Neural cell (in vitro differentiated cells): ENCODE measurements around the gene KIF21B. TPM values are rescaled to one million over a fixed set of nuclear protein-coding genes. Genes with fewer than 3 reads are reported as not detected.

Source experiments
- H2AFZ ChIP-seq: fragments of 200-600, 300-800 bp; sonication (generic), shearing (Covaris generic); 2 replicates; pipeline ENCODE4 v1.6.0; 2014; ENCODE audit warnings: low read depth, mild to moderate bottlenecking, antibody characterized with exemption, low read length, moderate library complexity
- H3F3A ChIP-seq: fragments of 200-600 bp; shearing (Covaris generic); 2 replicates; pipeline ENCODE4 v1.6.1; 2016; ENCODE audit warnings: mild to moderate bottlenecking, moderate library complexity, mixed read lengths, antibody characterized with exemption, low read length; ENCODE audit not compliant: insufficient read depth, poor library complexity, severe bottlenecking
- H3K27ac ChIP-seq: fragments of 200-600, 300-800 bp; sonication (generic), shearing (Covaris generic); 2 replicates; pipeline ENCODE4 v1.5.1; 2014; ENCODE audit warnings: mild to moderate bottlenecking, low read length, moderate library complexity
- H3K27me3 ChIP-seq: fragments of 300-800, 200-600 bp; sonication (generic), shearing (Covaris generic); 2 replicates; pipeline ENCODE4 v1.6.0; 2014; ENCODE audit warnings: mild to moderate bottlenecking, low read depth, low read length, moderate library complexity; ENCODE audit not compliant: insufficient read depth
- H3K36me3 ChIP-seq: fragments of 300-800, 200-600 bp; sonication (generic), shearing (Covaris generic); 2 replicates; pipeline ENCODE4 v1.5.1; 2014; ENCODE audit warnings: mild to moderate bottlenecking, antibody characterized with exemption, low read length, moderate library complexity; ENCODE audit not compliant: insufficient read depth
- H3K4me2 ChIP-seq: fragments of 300-800, 200-600 bp; sonication (generic), shearing (Covaris generic); 2 replicates; pipeline ENCODE4 v1.6.0; 2014; ENCODE audit warnings: mild to moderate bottlenecking, low read length
- H3K4me3 ChIP-seq: fragments of 300-800, 200-600 bp; sonication (generic), shearing (Covaris generic); 2 replicates; pipeline ENCODE4 v1.5.1; 2014; ENCODE audit warnings: mild to moderate bottlenecking, low read length, moderate library complexity
- H3K79me2 ChIP-seq: fragments of 200-600 bp; shearing (Covaris generic); replicated peaks from 2 replicates; pipeline ENCODE4 v1.6.0; 2014; ENCODE audit warnings: mild to moderate bottlenecking, low read length, moderate library complexity; ENCODE audit not compliant: insufficient read depth
- H3K9ac ChIP-seq: fragments of 300-800, 200-600 bp; sonication (generic), shearing (Covaris generic); 2 replicates; pipeline ENCODE4 v1.6.1; 2016; ENCODE audit warnings: mild to moderate bottlenecking, low read length, mixed read lengths
- H3K9me2 ChIP-seq: fragments of 200-600 bp; shearing (Covaris generic); 2 replicates; pipeline ENCODE4 v1.6.1; 2016; ENCODE audit warnings: mild to moderate bottlenecking, low read length, mixed read lengths; ENCODE audit not compliant: insufficient read depth
- H3K9me3 ChIP-seq: fragments of 200-600, 300-800 bp; sonication (generic), shearing (Covaris generic); 2 replicates; pipeline ENCODE4 v1.6.1; 2016; ENCODE audit warnings: mild to moderate bottlenecking, mixed run types, low read length, moderate library complexity, mixed read lengths
- H4K20me1 ChIP-seq: fragments of 200-600 bp; shearing (Covaris generic); 2 replicates; pipeline ENCODE4 v1.6.1; 2016; ENCODE audit warnings: mild to moderate bottlenecking, mixed run types; ENCODE audit not compliant: insufficient read depth
- CTCF ChIP-seq: fragments of 450-650 bp; IDR thresholded peaks from 2 replicates; pipeline ENCODE4 v1.5.1; 2014; ENCODE audit warnings: antibody characterized with exemption, mild to moderate bottlenecking, moderate library complexity; ENCODE audit not compliant: poor library complexity, severe bottlenecking
- EP300 ChIP-seq: fragments of 450-650 bp; conservative IDR thresholded peaks from 2 replicates; pipeline ENCODE4 v1.6.1; 2014; ENCODE audit warnings: antibody characterized with exemption, mild to moderate bottlenecking, moderate library complexity; ENCODE audit not compliant: poor library complexity, severe bottlenecking
- EZH2 ChIP-seq: fragments of 200-600, 300-800 bp; shearing (Covaris generic), sonication (generic); IDR thresholded peaks from 2 replicates; pipeline ENCODE4 v1.6.1; 2014; ENCODE audit warnings: antibody characterized with exemption, low read length, borderline replicate concordance, mild to moderate bottlenecking; ENCODE audit not compliant: insufficient read depth, poor library complexity, severe bottlenecking
- MXI1 ChIP-seq: fragments of 450-650 bp; conservative IDR thresholded peaks from 2 replicates; pipeline ENCODE4 v1.6.1; 2014; ENCODE audit warnings: antibody characterized with exemption, mild to moderate bottlenecking; ENCODE audit not compliant: poor library complexity, severe bottlenecking
- POLR2AphosphoS5 ChIP-seq: IDR thresholded peaks from 2 replicates; pipeline ENCODE4 v1.6.1; 2012
- RAD21 ChIP-seq: fragments of 450-650 bp; conservative IDR thresholded peaks from 2 replicates; pipeline ENCODE4 v1.6.1; 2014; ENCODE audit warnings: antibody characterized with exemption, mild to moderate bottlenecking, moderate library complexity
- SMC3 ChIP-seq: fragments of 450-650 bp; conservative IDR thresholded peaks from 2 replicates; pipeline ENCODE4 v1.6.1; 2014; ENCODE audit warnings: antibody characterized with exemption, mild to moderate bottlenecking, moderate library complexity; ENCODE audit not compliant: poor library complexity
- polyA plus RNA-seq: library from polyadenylated mRNA; depleted of rRNA; stranded (reverse); fragments of >200 nt; gene quantifications from 2 replicates; pipeline ENCODE4 v1.2.3, GENCODE V29; 2014

KIF21B gene
- polyA plus RNA-seq, 1 donor from 2014 or later: 53.7 TPM

GRCh38 chr1:200971955-200972711 lies 51.4 kb downstream of the KIF21B start:
- Histone ChIP-seq H3K9me3 (no peaks in the 10 kb centered on the region), H3K4me2 (no peak overlapping the region)

GRCh38 chr1:200971428-200971903 lies 52.0 kb downstream of the KIF21B start:
- no peaks in the 10 kb centered on the region for H4K20me1 ChIP-seq
- H3K9me3 ChIP-seq: no peaks in the 10 kb centered on the region
- H3K9ac ChIP-seq: no peak overlapping the region
- no peak overlapping the region for H2AFZ ChIP-seq
- no peak for TF ChIP-seq EZH2
- TF ChIP-seq EP300: no peak
- no peak for TF ChIP-seq MXI1
- H3K9me2 ChIP-seq: no peaks in the 10 kb centered on the region
- no peaks in the 10 kb centered on the region for H3K36me3 ChIP-seq
- no peak overlapping the region for H3K27ac ChIP-seq
- no peak overlapping the region for H3K4me3 ChIP-seq
- no peak overlapping the region for H3K4me2 ChIP-seq
- H3K79me2 ChIP-seq: no peaks in the 10 kb centered on the region
- no peaks in the 10 kb centered on the region for H3K27me3 ChIP-seq
- no peaks in the 10 kb centered on the region for H3F3A ChIP-seq

More at GRCh38 chr1:200971955-200972711, 51.4 kb downstream of the KIF21B start:
- H3K27ac ChIP-seq: no peak overlapping the region
- no peak overlapping the region for H2AFZ ChIP-seq
- H3K79me2 ChIP-seq: no peaks in the 10 kb centered on the region
- no peak overlapping the region for H3K4me3 ChIP-seq
- no peaks in the 10 kb centered on the region for H4K20me1 ChIP-seq
- H3K36me3 ChIP-seq: peaks cover 3% of the 10 kb centered on the region
- no peak overlapping the region for H3K9ac ChIP-seq
- H3F3A ChIP-seq: no peaks in the 10 kb centered on the region
- no peaks in the 10 kb centered on the region for H3K9me2 ChIP-seq
- H3K27me3 ChIP-seq: no peaks in the 10 kb centered on the region
- TF ChIP-seq SMC3: peak; percentile 74
- TF ChIP-seq RAD21: peak; percentile 76
- peak; percentile 65 for TF ChIP-seq CTCF
- TF ChIP-seq EP300: no peak

GRCh38 chr1:200970771-200971427 lies 52.6 kb downstream of the KIF21B start:
- Histone ChIP-seq H4K20me1 (no peaks in the 10 kb centered on the region), H3K4me3 (no peak overlapping the region), H2AFZ (no peak overlapping the region), H3K4me2 (no peak overlapping the region), H3K9me3 (no peaks in the 10 kb centered on the region), H3K9me2 (no peaks in the 10 kb centered on the region), H3K27ac (no peak overlapping the region), H3K9ac (no peak overlapping the region), H3F3A (no peaks in the 10 kb centered on the region), H3K36me3 (no peaks in the 10 kb centered on the region), H3K79me2 (no peaks in the 10 kb centered on the region), H3K27me3 (no peaks in the 10 kb centered on the region)
- TF ChIP-seq SMC3: no peak
- TF ChIP-seq POLR2AphosphoS5: peak; percentile 0
